ENCODE results near the gene OTOP1. TPM values are rescaled to one million over a fixed set of nuclear protein-coding genes. Genes with fewer than 3 reads are reported as not detected.

Gene OTOP1
- total and polyA plus RNA-seq, 10 of the 15 experiments (the other 5 are each of a cell fraction or from before 2014, with no cell fraction given) = not detected

GRCh38 chr4:4248029-4248884, 21.5 kb upstream of the OTOP1 start, which contains the start of gene TMEM128 (continued):
- TF ChIP-seq ELK1 (IDR thresholded peaks at IDR 0.05; ENCODE audit: low read depth, low read length) = peak; percentile 86
- TF ChIP-seq NFYB (IDR thresholded peaks at IDR 0.05; ENCODE audit: insufficient read depth, low read depth, low read length) = peak; percentile 47; the same call in 1 of the 2 replicates
- TF ChIP-seq NFIC (IDR thresholded peaks at IDR 0.05; ENCODE audit: low read depth, low read length) = no peak
- 0 out of 6 replicates have a peak, but pooled peaks of 1 of the 3 experiments have one; percentile 8 for TF ChIP-seq CTCF (IDR thresholded peaks at IDR 0.05 in 2 of 3, conservative IDR thresholded peaks at IDR 0.05 in 1 of 3; ENCODE audit: control insufficient read depth in 2 of 3, extremely low read depth in 1 of 3, insufficient read depth in 1 of 3, low read depth in 3 of 3, low read length in 3 of 3)
- TF ChIP-seq ETV6 (conservative IDR thresholded peaks at IDR 0.05 in 1 of 2, IDR thresholded peaks at IDR 0.05 in 1 of 2; ENCODE audit: borderline replicate concordance in 1 of 2, low read depth in 1 of 2) = no peak; a peak in 1 of 4 replicates
- TF ChIP-seq ZBTB11 (CRISPR knock-in tag; IDR thresholded peaks at IDR 0.05) = peak; percentile 87
- no peak for TF ChIP-seq RAD51 (IDR thresholded peaks at IDR 0.05)
- TF ChIP-seq IRF3 (IDR thresholded peaks at IDR 0.05) = no peak
- TF ChIP-seq TAF1 (IDR thresholded peaks at IDR 0.05; ENCODE audit: borderline replicate concordance, low read depth, low read length) = peak; percentile 96
- peak; percentile 86 for TF ChIP-seq RB1 (IDR thresholded peaks at IDR 0.05; ENCODE audit: borderline replicate concordance)
- no peak for TF ChIP-seq CEBPZ (IDR thresholded peaks at IDR 0.05; ENCODE audit: low read depth, low read length)
- no peak for TF ChIP-seq NR2C2 (IDR thresholded peaks at IDR 0.05; ENCODE audit: borderline replicate concordance, control insufficient read depth, insufficient read length, low read depth)
